HepG2 (cell line): ENCODE measurements around the gene ACAP3. TPM values are rescaled to one million over a fixed set of nuclear protein-coding genes. Genes with fewer than 3 reads are reported as not detected.

Source experiments
- CBX5 ChIP-seq: sonication (generic); formaldehyde crosslinking; IDR thresholded peaks from 2 replicates; pipeline ENCODE4 v1.4.0; 2020; ENCODE audit warnings: missing genetic modification reagents, borderline replicate concordance
- FOXO1 ChIP-seq: sonication (generic); formaldehyde crosslinking; IDR thresholded peaks from 2 replicates; pipeline ENCODE4 v1.4.0; 2020; ENCODE audit warnings: missing genetic modification reagents
- GATAD2A ChIP-seq: IDR thresholded peaks from 2 replicates; pipeline ENCODE4 v1.6.1; 2016
- HNRNPH1 ChIP-seq: fragments of 200-400 bp; formaldehyde crosslinking; optimal IDR thresholded peaks from 2 replicates; pipeline ENCODE3; 2017; ENCODE audit warnings: mild to moderate bottlenecking, low read depth, low read length
- MTF1 ChIP-seq: sonication (generic); formaldehyde crosslinking; IDR thresholded peaks from 2 replicates; pipeline ENCODE4 v1.5.0; 2020; ENCODE audit warnings: missing genetic modification reagents
- PHF21A ChIP-seq: sonication (generic); formaldehyde crosslinking; IDR thresholded peaks from 2 replicates; pipeline ENCODE4 v1.5.0; 2020; ENCODE audit warnings: mild to moderate bottlenecking, missing genetic modification reagents
- SALL2 ChIP-seq: sonication (generic); formaldehyde crosslinking; IDR thresholded peaks from 2 replicates; pipeline ENCODE4 v1.8.1; 2023; ENCODE audit warnings: mild to moderate bottlenecking, missing genetic modification reagents, inconsistent platforms
- TOPORS ChIP-seq: sonication (generic); formaldehyde crosslinking; IDR thresholded peaks from 2 replicates; pipeline ENCODE4 v1.8.0; 2023; ENCODE audit warnings: mild to moderate bottlenecking, missing genetic modification reagents
- ZEB1 ChIP-seq: IDR thresholded peaks from 2 replicates; pipeline ENCODE4 v1.6.1; 2012; ENCODE audit warnings: mild to moderate bottlenecking, low read depth, inconsistent platforms; ENCODE audit not compliant: insufficient replicate concordance
- ZNF205 ChIP-seq: IDR thresholded peaks from 2 replicates; pipeline ENCODE4 v1.6.1; 2018; ENCODE audit warnings: missing biosample characterization, missing genetic modification reagents
- ZNF235 ChIP-seq: sonication (generic); formaldehyde crosslinking; IDR thresholded peaks from 2 replicates; pipeline ENCODE4 v1.8.1; 2023; ENCODE audit warnings: mild to moderate bottlenecking, missing genetic modification reagents, borderline replicate concordance
- ZNF335 ChIP-seq: sonication (generic); formaldehyde crosslinking; IDR thresholded peaks from 2 replicates; pipeline ENCODE4 v1.4.0; 2020; ENCODE audit warnings: missing genetic modification reagents
- ZNF7 ChIP-seq: IDR thresholded peaks from 2 replicates; pipeline ENCODE4 v1.6.1; 2016; ENCODE audit warnings: missing biosample characterization, missing genetic modification reagents
- ZNF879 ChIP-seq: sonication (generic); formaldehyde crosslinking; IDR thresholded peaks from 2 replicates; pipeline ENCODE4 v1.8.1; 2023; ENCODE audit warnings: missing genetic modification reagents
- polyA plus RNA-seq, 8 experiments: library from polyadenylated mRNA; depleted of rRNA in 3 of 8; stranded (reverse) in 7 of 8; unstranded in 1 of 8; fragments of >200 nt; fragmentation: Illumina TruSeq in 4 of 8; extraction: Trizol in 4 of 8; gene quantifications; 2 replicates each; pipeline versions ENCODE4 v1.2.1 to v1.2.3, GENCODE V29; 2011 to 2016; ENCODE audit warnings: low read depth in 4 of 8, missing spikeins in 1 of 8, mixed read lengths in 1 of 8; ENCODE audit not compliant: insufficient read depth in 1 of 8
- total RNA-seq, 5 experiments: library from RNA; depleted of rRNA; stranded (reverse); fragments of >200 nt; fragmentation: Illumina TruSeq; extraction: Trizol; gene quantifications; 2 replicates each; pipeline ENCODE4 v1.2.3, GENCODE V29; 2016; ENCODE audit warnings: low read depth in 1 of 5
- TF ChIP-seq, protein P1 (sequence below): sonication (generic); formaldehyde crosslinking; IDR thresholded peaks from 2 replicates; pipeline ENCODE4 v1.4.0; 2020; ENCODE audit warnings: mild to moderate bottlenecking, missing genetic modification reagents
- TF ChIP-seq, protein P2 (sequence below): sonication (generic); formaldehyde crosslinking; IDR thresholded peaks from 2 replicates; pipeline ENCODE4 v1.4.0; 2020; ENCODE audit warnings: missing genetic modification reagents; ENCODE audit errors: not compliant biosample characterization

ACAP3 gene
- total and polyA plus RNA-seq, 2 of the 13 experiments (the other 11 are each of a cell fraction or from before 2014, with no cell fraction given) = 29.4 to 50.8 TPM

DNA sequence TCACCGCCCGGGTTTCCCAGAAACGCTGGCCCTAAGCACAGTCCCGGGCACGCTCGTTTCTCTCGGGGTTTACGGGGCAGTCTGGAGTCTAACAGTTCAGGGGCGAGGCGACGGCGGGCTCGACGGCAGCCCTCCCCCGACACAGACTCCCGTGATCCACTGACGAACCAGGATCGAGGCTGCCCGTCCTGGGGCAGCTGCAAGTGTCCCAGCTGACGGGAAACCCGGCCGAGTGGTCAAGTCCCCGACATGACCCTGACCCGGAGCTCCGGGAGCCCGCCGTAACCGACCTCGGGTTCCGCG is 34.6 kb downstream of the ACAP3 start (continued):
- TF ChIP-seq PHF21A (CRISPR knock-in tag) = no peak; the same call in 1 of the 2 replicates
- 0 out of 2 replicates have a peak, but pooled peaks have one; percentile 23 for TF ChIP-seq ZNF235
- TF ChIP-seq ZNF205 = 0 out of 2 replicates have a peak, but pooled peaks have one; percentile 1
- no peak for TF ChIP-seq ZNF879 (CRISPR knock-in tag)
- TF ChIP-seq, protein P1, sequence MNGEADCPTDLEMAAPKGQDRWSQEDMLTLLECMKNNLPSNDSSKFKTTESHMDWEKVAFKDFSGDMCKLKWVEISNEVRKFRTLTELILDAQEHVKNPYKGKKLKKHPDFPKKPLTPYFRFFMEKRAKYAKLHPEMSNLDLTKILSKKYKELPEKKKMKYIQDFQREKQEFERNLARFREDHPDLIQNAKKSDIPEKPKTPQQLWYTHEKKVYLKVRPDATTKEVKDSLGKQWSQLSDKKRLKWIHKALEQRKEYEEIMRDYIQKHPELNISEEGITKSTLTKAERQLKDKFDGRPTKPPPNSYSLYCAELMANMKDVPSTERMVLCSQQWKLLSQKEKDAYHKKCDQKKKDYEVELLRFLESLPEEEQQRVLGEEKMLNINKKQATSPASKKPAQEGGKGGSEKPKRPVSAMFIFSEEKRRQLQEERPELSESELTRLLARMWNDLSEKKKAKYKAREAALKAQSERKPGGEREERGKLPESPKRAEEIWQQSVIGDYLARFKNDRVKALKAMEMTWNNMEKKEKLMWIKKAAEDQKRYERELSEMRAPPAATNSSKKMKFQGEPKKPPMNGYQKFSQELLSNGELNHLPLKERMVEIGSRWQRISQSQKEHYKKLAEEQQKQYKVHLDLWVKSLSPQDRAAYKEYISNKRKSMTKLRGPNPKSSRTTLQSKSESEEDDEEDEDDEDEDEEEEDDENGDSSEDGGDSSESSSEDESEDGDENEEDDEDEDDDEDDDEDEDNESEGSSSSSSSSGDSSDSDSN = peak; percentile 6; the same call in 1 of the 2 replicates
- TF ChIP-seq, protein P2, sequence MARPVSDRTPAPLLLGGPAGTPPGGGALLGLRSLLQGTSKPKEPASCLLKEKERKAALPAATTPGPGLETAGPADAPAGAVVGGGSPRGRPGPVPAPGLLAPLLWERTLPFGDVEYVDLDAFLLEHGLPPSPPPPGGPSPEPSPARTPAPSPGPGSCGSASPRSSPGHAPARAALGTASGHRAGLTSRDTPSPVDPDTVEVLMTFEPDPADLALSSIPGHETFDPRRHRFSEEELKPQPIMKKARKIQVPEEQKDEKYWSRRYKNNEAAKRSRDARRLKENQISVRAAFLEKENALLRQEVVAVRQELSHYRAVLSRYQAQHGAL = no peak
- no peak for TF ChIP-seq CBX5 (CRISPR knock-in tag)
- 0 out of 2 replicates have a peak, but pooled peaks have one; percentile 4 for TF ChIP-seq FOXO1 (CRISPR knock-in tag)
- TF ChIP-seq MTF1 = no peak
- TF ChIP-seq SALL2 (CRISPR knock-in tag) = 0 out of 2 replicates have a peak, but pooled peaks have one; percentile 7
- TF ChIP-seq ZEB1 = peak; percentile 6
- TF ChIP-seq ZNF335 (CRISPR knock-in tag) = 0 out of 2 replicates have a peak, but pooled peaks have one; percentile 7
- TF ChIP-seq GATAD2A (CRISPR knock-in tag) = no peak
- TF ChIP-seq HNRNPH1 = no peak
- no peak for TF ChIP-seq ZNF7 (CRISPR knock-in tag)
- no peak for TF ChIP-seq TOPORS (CRISPR knock-in tag)
